HCT116 (cell line): ENCODE measurements around the gene DCLRE1A. TPM values are rescaled to one million over a fixed set of nuclear protein-coding genes. Genes with fewer than 3 reads are reported as not detected.

ENCODE experiments used
- ATAC-seq: fragments of 200-7000 bp; cut with Tn5 transposase; 2 replicates; pipeline ENCODE4 v1.9.1; 2020; ENCODE audit warnings: mild to moderate bottlenecking, moderate library complexity
- BruUV-seq: library from RNA; stranded (reverse); fragments of 400-500 nt; replicated peaks from 2 replicates; lab custom pipeline; 2021; lab: Mats Ljungman, UMichigan
- CTCF ChIA-PET: fragments of 300-600 bp; sonication (Branson Sonifier 250); formaldehyde crosslinking; loops from one replicate; lab custom pipeline; 2021; ENCODE audit warnings: antibody characterized with exemption; lab: Charles Lee
- POLR2A ChIA-PET: fragments of 300-600, 350-600 bp; sonication (Branson Sonifier 250); formaldehyde crosslinking; loops from one replicate; lab custom pipeline; 2021; ENCODE audit warnings: antibody characterized with exemption; lab: Charles Lee
- RAD21 ChIA-PET, 2 experiments: fragments of 300-600 bp; sonication (Branson Sonifier 250); formaldehyde crosslinking; loops; one replicate each; lab custom pipeline; 2023; ENCODE audit warnings: low total read pairs in 2 of 2; ENCODE audit not compliant: uncharacterized antibody in 2 of 2, unreplicated experiment in 2 of 2, low non-redundant PET in 1 of 2; lab: Charles Lee
- DNase-seq: peaks from one replicate; pipeline ENCODE4 v3.0.0-alpha.2; 2010; ENCODE audit warnings: low read depth, low spot score
- H2AFZ ChIP-seq: fragments of 200-600 bp; shearing (Covaris generic), sonication (generic); 2 replicates; pipeline ENCODE4 v1.6.1; 2017; ENCODE audit warnings: low read depth, mixed run types, mixed read lengths, antibody characterized with exemption, low read length; ENCODE audit not compliant: poor library complexity, severe bottlenecking
- H3K27ac ChIP-seq: 2 replicates; pipeline ENCODE4 v1.5.1; 2012; ENCODE audit warnings: low read depth, low read length
- H3K27me3 ChIP-seq: fragments of 200-600 bp; sonication (generic); 2 replicates; pipeline ENCODE4 v1.6.1; 2016; ENCODE audit warnings: mixed run types, low read length, mixed read lengths; ENCODE audit not compliant: insufficient read depth
- H3K36me3 ChIP-seq, 2 experiments: fragments of 200-500 bp in 1 of 2; fragments of 200-600 bp in 1 of 2; sonication (Bioruptor generic) in 1 of 2; sonication (generic) in 1 of 2; 2 replicates each; pipeline versions ENCODE4 v1.5.1 to v1.6.1; 2014 to 2016; ENCODE audit warnings: low read length in 2 of 2, inconsistent platforms in 1 of 2, mixed read lengths in 1 of 2, mixed run types in 1 of 2; ENCODE audit not compliant: insufficient read depth in 2 of 2, control insufficient read depth in 1 of 2
- H3K4me1 ChIP-seq, 2 experiments: fragments of 200-600 bp in 1 of 2; sonication (generic) in 1 of 2; 2 replicates each; pipeline versions ENCODE4 v1.5.1 to v1.6.1; 2012 to 2017; ENCODE audit warnings: low read length in 2 of 2, inconsistent platforms in 1 of 2, mild to moderate bottlenecking in 1 of 2, mixed read lengths in 1 of 2, mixed run types in 1 of 2, moderate library complexity in 1 of 2; ENCODE audit not compliant: insufficient read depth in 2 of 2, control insufficient read depth in 1 of 2
- H3K4me2 ChIP-seq: fragments of 200-600 bp; sonication (generic); 2 replicates; pipeline ENCODE4 v1.6.1; 2017; ENCODE audit warnings: mixed run types, low read length, mixed read lengths
- H3K4me3 ChIP-seq, 2 experiments: fragments of 200-600 bp in 1 of 2; sonication (generic) in 1 of 2; replicated peaks in 1 of 2; 2 replicates each; pipeline ENCODE4 v1.5.1; 2011 to 2016; ENCODE audit warnings: low read length in 2 of 2, control low read depth in 1 of 2, low read depth in 1 of 2, mild to moderate bottlenecking in 1 of 2, mixed read lengths in 1 of 2, mixed run types in 1 of 2
- H3K79me2 ChIP-seq: fragments of 200-600 bp; sonication (generic); 2 replicates; pipeline ENCODE4 v1.6.1; 2017; ENCODE audit warnings: mild to moderate bottlenecking, mixed run types, low read length, moderate library complexity, mixed read lengths; ENCODE audit not compliant: insufficient read depth
- H3K9ac ChIP-seq: fragments of 200-600 bp; sonication (generic); 2 replicates; pipeline ENCODE4 v1.6.1; 2016; ENCODE audit warnings: low read length, mixed read lengths
- H3K9me2 ChIP-seq: fragments of 200-600 bp; sonication (generic), shearing (Covaris generic); 2 replicates; pipeline ENCODE4 v1.6.1; 2017; ENCODE audit warnings: mixed run types, mild to moderate bottlenecking, moderate library complexity; ENCODE audit not compliant: insufficient read depth
- H3K9me3 ChIP-seq, 2 experiments: fragments of 200-500 bp in 1 of 2; fragments of 200-600 bp in 1 of 2; sonication (Bioruptor generic) in 1 of 2; sonication (generic) in 1 of 2; 2 replicates each; pipeline ENCODE4 v1.6.1; 2014 to 2017; ENCODE audit warnings: low read length in 2 of 2, mixed read lengths in 2 of 2, inconsistent platforms in 1 of 2, low read depth in 1 of 2, mild to moderate bottlenecking in 1 of 2, mixed run types in 1 of 2, moderate library complexity in 1 of 2; ENCODE audit not compliant: control insufficient read depth in 1 of 2, insufficient read depth in 1 of 2
- H4K20me1 ChIP-seq: fragments of 200-600 bp; sonication (generic), shearing (Covaris generic); 2 replicates; pipeline ENCODE4 v1.6.1; 2017; ENCODE audit warnings: mixed run types, mild to moderate bottlenecking, moderate library complexity; ENCODE audit not compliant: insufficient read depth
- CBX3 ChIP-seq: IDR thresholded peaks from 2 replicates; pipeline ENCODE4 v1.6.1; 2012; ENCODE audit warnings: low read depth
- CEBPB ChIP-seq: IDR thresholded peaks from 2 replicates; pipeline ENCODE4 v1.6.1; 2012; ENCODE audit warnings: low read depth
- EZH2phosphoT487 ChIP-seq: fragments of 200-600 bp; IDR thresholded peaks from 2 replicates; pipeline ENCODE4 v1.6.1; 2018; ENCODE audit warnings: antibody characterized with exemption, borderline replicate concordance
- FOSL1 ChIP-seq: IDR thresholded peaks from 2 replicates; pipeline ENCODE4 v1.6.1; 2012; ENCODE audit warnings: low read depth
- JUND ChIP-seq: IDR thresholded peaks from 2 replicates; pipeline ENCODE4 v1.6.1; 2012
- POLR2A ChIP-seq: IDR thresholded peaks from 2 replicates; pipeline ENCODE4 v1.7.0; 2011; ENCODE audit warnings: borderline replicate concordance; ENCODE audit not compliant: insufficient read depth, insufficient read length; ENCODE audit errors: extremely low read depth
- POLR2AphosphoS5 ChIP-seq: IDR thresholded peaks from 2 replicates; pipeline ENCODE4 v1.6.1; 2011; ENCODE audit warnings: mild to moderate bottlenecking, low read depth, low read length, moderate library complexity
- SIN3A ChIP-seq: IDR thresholded peaks from 2 replicates; pipeline ENCODE4 v1.6.1; 2012; ENCODE audit warnings: low read depth
- SP1 ChIP-seq: IDR thresholded peaks from 2 replicates; pipeline ENCODE4 v1.6.1; 2012; ENCODE audit warnings: low read depth
- TCF7L2 ChIP-seq: IDR thresholded peaks from 2 replicates; pipeline ENCODE4 v1.7.0; 2011; ENCODE audit warnings: borderline replicate concordance, inconsistent platforms; ENCODE audit not compliant: insufficient read depth, insufficient read length; ENCODE audit errors: extremely low read depth
- ZFX ChIP-seq: fragments of 450-650 bp; IDR thresholded peaks from 2 replicates; pipeline ENCODE4 v1.6.1; 2017
- ZNF274 ChIP-seq: fragments of 200-500 bp; sonication (Bioruptor generic); IDR thresholded peaks from 2 replicates; pipeline ENCODE4 v1.6.1; 2014; ENCODE audit warnings: mild to moderate bottlenecking, low read depth, low read length, inconsistent platforms
- intact Hi-C: fragments of 100-400 bp; cut with micrococcal nuclease; formaldehyde crosslinking; loops from 2 replicates; pipeline ENCODE4 v1.10.0; 2022
- total RNA-seq: library from RNA; stranded (reverse); gene quantifications from one replicate; pipeline ENCODE4 v1.2.1, GENCODE V29; 2021; ENCODE audit not compliant: unreplicated experiment
- TF ChIP-seq, protein P1 (sequence below), 3 experiments: fragments of 200-600 bp in 1 of 3; sonication (generic) in 1 of 3; IDR thresholded peaks in 2 of 3; conservative IDR thresholded peaks in 1 of 3; 2 replicates each; pipeline ENCODE4 v1.5.1; 2012 to 2017; ENCODE audit warnings: low read depth in 2 of 3, low read length in 2 of 3, antibody characterized with exemption in 1 of 3, borderline replicate concordance in 1 of 3, control low read depth in 1 of 3, mild to moderate bottlenecking in 1 of 3, mixed read lengths in 1 of 3, mixed run types in 1 of 3, moderate library complexity in 1 of 3; ENCODE audit not compliant: insufficient read depth in 1 of 3
- TF ChIP-seq, protein P2 (sequence below): IDR thresholded peaks from 2 replicates; pipeline ENCODE4 v1.6.1; 2012; ENCODE audit warnings: low read depth
- TF ChIP-seq, protein P3 (sequence below): IDR thresholded peaks from 2 replicates; pipeline ENCODE4 v1.6.1; 2011; ENCODE audit warnings: mild to moderate bottlenecking, low read length, moderate library complexity; ENCODE audit not compliant: insufficient replicate concordance; ENCODE audit errors: extremely low read depth

DCLRE1A gene
- total RNA-seq, 1 experiment from 2014 or later, result 13.9 TPM

DNA sequence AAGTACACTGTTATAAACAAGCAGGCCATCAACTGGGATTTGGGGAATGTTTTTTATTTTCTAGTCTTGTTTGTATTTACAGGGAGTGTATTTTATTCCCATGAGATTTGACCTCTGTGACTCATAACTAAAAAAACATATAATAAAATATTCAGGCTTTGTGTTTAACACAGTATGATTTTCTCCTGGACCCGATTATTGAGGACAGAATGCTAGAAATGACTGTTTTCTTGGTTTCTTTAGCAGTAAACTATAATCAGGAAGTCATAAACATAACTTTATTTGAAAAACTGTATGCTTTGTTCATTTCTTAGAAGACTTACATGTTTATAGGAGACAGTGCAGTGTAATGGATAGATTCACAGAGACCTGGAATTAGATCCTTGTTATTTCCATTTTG lies 2.7 kb upstream of the DCLRE1A start:
- Histone ChIP-seq H3K36me3 (peaks cover 19 to 23% of the 10 kb centered on the region in 2 experiments), H3K4me3 (no peak overlapping the region; a peak in 1 of 4 replicates), H3K27me3 (no peaks in the 10 kb centered on the region), H4K20me1 (no peaks in the 10 kb centered on the region), H2AFZ (no peak overlapping the region), H3K27ac (no peak overlapping the region), H3K9ac (no peak overlapping the region), H3K79me2 (peaks cover 45% of the 10 kb centered on the region), H3K9me3 (no peaks in the 10 kb centered on the region), H3K4me2 (peak overlapping the region; percentile 87), H3K4me1 (peaks cover 14 to 21% of the 10 kb centered on the region in 2 experiments; a peak in 3 of 4 replicates), H3K9me2 (no peaks in the 10 kb centered on the region)
- intact Hi-C loops, result no loop called here
- no peak for TF ChIP-seq ZFX
- no peak for TF ChIP-seq POLR2A
- no peak for TF ChIP-seq JUND
- TF ChIP-seq, protein P1, sequence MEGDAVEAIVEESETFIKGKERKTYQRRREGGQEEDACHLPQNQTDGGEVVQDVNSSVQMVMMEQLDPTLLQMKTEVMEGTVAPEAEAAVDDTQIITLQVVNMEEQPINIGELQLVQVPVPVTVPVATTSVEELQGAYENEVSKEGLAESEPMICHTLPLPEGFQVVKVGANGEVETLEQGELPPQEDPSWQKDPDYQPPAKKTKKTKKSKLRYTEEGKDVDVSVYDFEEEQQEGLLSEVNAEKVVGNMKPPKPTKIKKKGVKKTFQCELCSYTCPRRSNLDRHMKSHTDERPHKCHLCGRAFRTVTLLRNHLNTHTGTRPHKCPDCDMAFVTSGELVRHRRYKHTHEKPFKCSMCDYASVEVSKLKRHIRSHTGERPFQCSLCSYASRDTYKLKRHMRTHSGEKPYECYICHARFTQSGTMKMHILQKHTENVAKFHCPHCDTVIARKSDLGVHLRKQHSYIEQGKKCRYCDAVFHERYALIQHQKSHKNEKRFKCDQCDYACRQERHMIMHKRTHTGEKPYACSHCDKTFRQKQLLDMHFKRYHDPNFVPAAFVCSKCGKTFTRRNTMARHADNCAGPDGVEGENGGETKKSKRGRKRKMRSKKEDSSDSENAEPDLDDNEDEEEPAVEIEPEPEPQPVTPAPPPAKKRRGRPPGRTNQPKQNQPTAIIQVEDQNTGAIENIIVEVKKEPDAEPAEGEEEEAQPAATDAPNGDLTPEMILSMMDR (IDR thresholded peaks at IDR 0.05 in 2 of 3, conservative IDR thresholded peaks at IDR 0.05 in 1 of 3; ENCODE audit: borderline replicate concordance in 1 of 3, insufficient read depth in 1 of 3, low read depth in 2 of 3, low read length in 2 of 3), result no peak
- TF ChIP-seq CEBPB, result no peak
- TF ChIP-seq SP1, result no peak
- TF ChIP-seq ZNF274, result no peak
- no peak for TF ChIP-seq EZH2phosphoT487
- no peak for TF ChIP-seq FOSL1
- no peak for TF ChIP-seq TCF7L2
- TF ChIP-seq POLR2AphosphoS5, result no peak
- TF ChIP-seq CBX3, result no peak
- TF ChIP-seq, protein P2, sequence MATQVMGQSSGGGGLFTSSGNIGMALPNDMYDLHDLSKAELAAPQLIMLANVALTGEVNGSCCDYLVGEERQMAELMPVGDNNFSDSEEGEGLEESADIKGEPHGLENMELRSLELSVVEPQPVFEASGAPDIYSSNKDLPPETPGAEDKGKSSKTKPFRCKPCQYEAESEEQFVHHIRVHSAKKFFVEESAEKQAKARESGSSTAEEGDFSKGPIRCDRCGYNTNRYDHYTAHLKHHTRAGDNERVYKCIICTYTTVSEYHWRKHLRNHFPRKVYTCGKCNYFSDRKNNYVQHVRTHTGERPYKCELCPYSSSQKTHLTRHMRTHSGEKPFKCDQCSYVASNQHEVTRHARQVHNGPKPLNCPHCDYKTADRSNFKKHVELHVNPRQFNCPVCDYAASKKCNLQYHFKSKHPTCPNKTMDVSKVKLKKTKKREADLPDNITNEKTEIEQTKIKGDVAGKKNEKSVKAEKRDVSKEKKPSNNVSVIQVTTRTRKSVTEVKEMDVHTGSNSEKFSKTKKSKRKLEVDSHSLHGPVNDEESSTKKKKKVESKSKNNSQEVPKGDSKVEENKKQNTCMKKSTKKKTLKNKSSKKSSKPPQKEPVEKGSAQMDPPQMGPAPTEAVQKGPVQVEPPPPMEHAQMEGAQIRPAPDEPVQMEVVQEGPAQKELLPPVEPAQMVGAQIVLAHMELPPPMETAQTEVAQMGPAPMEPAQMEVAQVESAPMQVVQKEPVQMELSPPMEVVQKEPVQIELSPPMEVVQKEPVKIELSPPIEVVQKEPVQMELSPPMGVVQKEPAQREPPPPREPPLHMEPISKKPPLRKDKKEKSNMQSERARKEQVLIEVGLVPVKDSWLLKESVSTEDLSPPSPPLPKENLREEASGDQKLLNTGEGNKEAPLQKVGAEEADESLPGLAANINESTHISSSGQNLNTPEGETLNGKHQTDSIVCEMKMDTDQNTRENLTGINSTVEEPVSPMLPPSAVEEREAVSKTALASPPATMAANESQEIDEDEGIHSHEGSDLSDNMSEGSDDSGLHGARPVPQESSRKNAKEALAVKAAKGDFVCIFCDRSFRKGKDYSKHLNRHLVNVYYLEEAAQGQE, result no peak
- TF ChIP-seq, protein P3, sequence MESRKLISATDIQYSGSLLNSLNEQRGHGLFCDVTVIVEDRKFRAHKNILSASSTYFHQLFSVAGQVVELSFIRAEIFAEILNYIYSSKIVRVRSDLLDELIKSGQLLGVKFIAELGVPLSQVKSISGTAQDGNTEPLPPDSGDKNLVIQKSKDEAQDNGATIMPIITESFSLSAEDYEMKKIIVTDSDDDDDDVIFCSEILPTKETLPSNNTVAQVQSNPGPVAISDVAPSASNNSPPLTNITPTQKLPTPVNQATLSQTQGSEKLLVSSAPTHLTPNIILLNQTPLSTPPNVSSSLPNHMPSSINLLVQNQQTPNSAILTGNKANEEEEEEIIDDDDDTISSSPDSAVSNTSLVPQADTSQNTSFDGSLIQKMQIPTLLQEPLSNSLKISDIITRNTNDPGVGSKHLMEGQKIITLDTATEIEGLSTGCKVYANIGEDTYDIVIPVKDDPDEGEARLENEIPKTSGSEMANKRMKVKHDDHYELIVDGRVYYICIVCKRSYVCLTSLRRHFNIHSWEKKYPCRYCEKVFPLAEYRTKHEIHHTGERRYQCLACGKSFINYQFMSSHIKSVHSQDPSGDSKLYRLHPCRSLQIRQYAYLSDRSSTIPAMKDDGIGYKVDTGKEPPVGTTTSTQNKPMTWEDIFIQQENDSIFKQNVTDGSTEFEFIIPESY, result no peak
- no peak for TF ChIP-seq SIN3A
- CTCF ChIA-PET, result no interaction called here
- POLR2A ChIA-PET, result no interaction called here
- ATAC-seq (no peak), DNase-seq (no peak)
- RAD21 ChIA-PET, result no interaction called here
- BruUV-seq, result no TSS peak
